ENCODE results near the gene FBXW4.

The FBXW4 gene

GRCh38 chr10:101710793-101711192 is 15.8 kb upstream of the FBXW4 start:
- Mint-ChIP-seq H3K4me3 (no peak overlapping the region), H3K27me3 (peaks cover 14% of the 10 kb centered on the region), H3K4me1 (peaks cover 10% of the 10 kb centered on the region), H3K27ac (no peak overlapping the region), H3K36me3 (no peaks in the 10 kb centered on the region), H3K9me3 (no peaks in the 10 kb centered on the region)

GRCh38 chr10:101710059-101710695 is 15.2 kb upstream of the FBXW4 start:
- Mint-ChIP-seq H3K36me3 (no peaks in the 10 kb centered on the region), H3K4me1 (peaks cover 10% of the 10 kb centered on the region), H3K27me3 (peaks cover 19% of the 10 kb centered on the region), H3K27ac (no peak overlapping the region), H3K9me3 (no peaks in the 10 kb centered on the region), H3K4me3 (no peak overlapping the region)

DNA sequence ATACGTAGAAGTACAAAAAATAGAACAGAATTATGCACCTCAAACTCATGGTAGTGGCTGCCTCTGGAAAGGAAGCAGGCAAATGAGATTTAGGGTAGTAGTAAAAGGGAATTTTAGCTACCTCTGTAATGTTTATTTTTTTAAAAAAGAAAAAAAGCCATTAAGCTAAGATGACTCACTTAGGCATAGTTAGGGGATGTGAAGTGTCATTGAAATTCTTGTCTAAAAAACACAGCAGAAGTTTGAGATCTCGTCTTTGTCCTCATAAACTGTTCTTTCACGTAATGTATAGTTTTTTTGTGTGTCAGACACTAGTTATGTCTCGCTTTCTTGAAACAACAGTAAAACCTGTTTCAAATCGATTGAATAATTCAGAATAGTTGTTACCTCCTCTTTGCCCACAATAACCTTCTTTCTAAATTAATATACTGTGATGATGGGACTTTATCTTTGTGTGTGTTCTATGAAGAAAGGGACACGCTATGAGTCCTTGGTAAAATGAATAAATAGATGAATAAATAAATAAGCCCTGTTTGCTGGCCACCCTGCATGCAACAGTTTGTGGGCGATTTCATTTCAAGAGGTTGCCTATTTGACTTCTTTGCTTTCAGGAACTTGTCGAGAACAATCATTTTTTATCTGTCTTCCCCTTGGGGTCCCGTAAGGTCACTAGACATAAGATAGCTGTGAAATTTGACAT is 14.5 kb upstream of the FBXW4 start:
- Mint-ChIP-seq H3K9me3 (no peaks in the 10 kb centered on the region), H3K4me3 (no peak overlapping the region), H3K4me1 (peaks cover 10% of the 10 kb centered on the region), H3K36me3 (no peaks in the 10 kb centered on the region), H3K27ac (peak overlapping the region; percentile 19), H3K27me3 (peaks cover 20% of the 10 kb centered on the region)

- peaks cover 10% of the 10 kb centered on the region for H3K4me1 Mint-ChIP-seq
- no peak overlapping the region for H3K27ac Mint-ChIP-seq
- no peaks in the 10 kb centered on the region for H3K9me3 Mint-ChIP-seq
- peaks cover 25% of the 10 kb centered on the region for H3K27me3 Mint-ChIP-seq
- H3K36me3 Mint-ChIP-seq, result no peaks in the 10 kb centered on the region
- no peak overlapping the region for H3K4me3 Mint-ChIP-seq
Measured at GRCh38 chr10:101708870-101709269, 13.9 kb upstream of the FBXW4 start.

GRCh38 chr10:101708073-101708472 is 13.1 kb upstream of the FBXW4 start:
- H3K27ac Mint-ChIP-seq, result no peak overlapping the region
- H3K9me3 Mint-ChIP-seq, result no peaks in the 10 kb centered on the region
- H3K36me3 Mint-ChIP-seq, result no peaks in the 10 kb centered on the region
- H3K27me3 Mint-ChIP-seq, result peaks cover 25% of the 10 kb centered on the region
- H3K4me3 Mint-ChIP-seq, result no peak overlapping the region
- peaks cover 16% of the 10 kb centered on the region for H3K4me1 Mint-ChIP-seq

DNA sequence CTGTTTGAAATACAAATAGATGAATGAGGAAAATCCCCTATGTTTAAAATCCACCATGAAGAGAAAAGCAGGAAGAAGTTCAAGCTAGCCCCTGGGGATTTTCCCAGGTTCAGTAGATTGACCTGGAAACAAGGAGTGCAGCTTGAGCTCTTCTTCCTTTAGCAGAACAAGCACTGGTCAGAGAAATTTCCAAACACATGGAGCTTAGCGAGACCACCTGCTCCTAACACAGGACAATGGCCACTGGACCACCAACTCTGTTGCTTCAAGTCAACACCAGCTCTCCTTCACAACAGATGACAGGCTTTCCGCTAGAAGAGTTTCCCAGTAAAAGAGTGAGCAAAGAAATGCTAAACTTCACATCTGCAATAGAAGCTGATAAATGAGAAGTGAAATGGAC is 9.4 kb upstream of the FBXW4 start:
- Mint-ChIP-seq H3K36me3 (peaks cover 2% of the 10 kb centered on the region), H3K9me3 (no peaks in the 10 kb centered on the region), H3K27ac (no peak overlapping the region), H3K4me1 (peaks cover 20% of the 10 kb centered on the region), H3K27me3 (peaks cover 22% of the 10 kb centered on the region), H3K4me3 (no peak overlapping the region)

- Mint-ChIP-seq H3K9me3 (no peaks in the 10 kb centered on the region), H3K36me3 (peaks cover 7% of the 10 kb centered on the region), H3K27ac (no peak overlapping the region), H3K4me3 (no peak overlapping the region), H3K4me1 (peaks cover 25% of the 10 kb centered on the region), H3K27me3 (no peaks in the 10 kb centered on the region)
Measured at GRCh38 chr10:101696632-101697031, 1.7 kb upstream of the FBXW4 start.

GRCh38 chr10:101695404-101695890 is 477 bp upstream of the FBXW4 start:
- peaks cover 36% of the 10 kb centered on the region for H3K4me1 Mint-ChIP-seq
- H3K4me3 Mint-ChIP-seq, result peak overlapping the region; percentile 85
- peaks cover 7% of the 10 kb centered on the region for H3K36me3 Mint-ChIP-seq
- no peaks in the 10 kb centered on the region for H3K27me3 Mint-ChIP-seq
- H3K27ac Mint-ChIP-seq, result peak overlapping the region; percentile 95
- H3K9me3 Mint-ChIP-seq, result no peaks in the 10 kb centered on the region

GRCh38 chr10:101693978-101694673 is 844 bp downstream of the FBXW4 start:
- peaks cover 5% of the 10 kb centered on the region for H3K36me3 Mint-ChIP-seq
- H3K4me3 Mint-ChIP-seq, result peak overlapping the region; percentile 97
- H3K9me3 Mint-ChIP-seq, result no peaks in the 10 kb centered on the region
- H3K4me1 Mint-ChIP-seq, result peaks cover 50% of the 10 kb centered on the region
- no peaks in the 10 kb centered on the region for H3K27me3 Mint-ChIP-seq
- peak overlapping the region; percentile 100 for H3K27ac Mint-ChIP-seq

DNA sequence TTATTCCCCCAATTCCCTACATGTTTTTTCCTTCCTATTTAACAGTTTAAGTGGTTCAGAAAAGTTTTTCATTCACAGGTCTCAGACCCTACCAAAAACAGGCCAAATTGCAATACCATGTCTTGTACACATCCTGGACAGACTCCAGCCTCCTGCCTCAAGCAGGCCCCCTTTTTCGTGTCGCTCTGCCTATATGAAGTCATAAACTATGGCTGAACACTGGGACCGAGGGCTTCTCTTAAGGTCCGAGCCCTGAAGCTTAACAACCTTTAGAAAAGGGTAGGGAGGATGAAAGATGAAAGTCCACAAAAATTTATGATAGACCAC is 1.4 kb downstream of the FBXW4 start:
- H3K4me3 Mint-ChIP-seq, result peak overlapping the region; percentile 97
- H3K27me3 Mint-ChIP-seq, result no peaks in the 10 kb centered on the region
- H3K36me3 Mint-ChIP-seq, result peaks cover 5% of the 10 kb centered on the region
- H3K27ac Mint-ChIP-seq, result peak overlapping the region; percentile 100
- H3K9me3 Mint-ChIP-seq, result no peaks in the 10 kb centered on the region
- H3K4me1 Mint-ChIP-seq, result peaks cover 55% of the 10 kb centered on the region

- Mint-ChIP-seq H3K27me3 (no peaks in the 10 kb centered on the region), H3K27ac (no peak overlapping the region), H3K4me3 (no peak overlapping the region), H3K4me1 (peaks cover 73% of the 10 kb centered on the region), H3K9me3 (no peaks in the 10 kb centered on the region), H3K36me3 (peaks cover 3% of the 10 kb centered on the region)
Measured at GRCh38 chr10:101691081-101691480, 3.9 kb downstream of the FBXW4 start.

DNA sequence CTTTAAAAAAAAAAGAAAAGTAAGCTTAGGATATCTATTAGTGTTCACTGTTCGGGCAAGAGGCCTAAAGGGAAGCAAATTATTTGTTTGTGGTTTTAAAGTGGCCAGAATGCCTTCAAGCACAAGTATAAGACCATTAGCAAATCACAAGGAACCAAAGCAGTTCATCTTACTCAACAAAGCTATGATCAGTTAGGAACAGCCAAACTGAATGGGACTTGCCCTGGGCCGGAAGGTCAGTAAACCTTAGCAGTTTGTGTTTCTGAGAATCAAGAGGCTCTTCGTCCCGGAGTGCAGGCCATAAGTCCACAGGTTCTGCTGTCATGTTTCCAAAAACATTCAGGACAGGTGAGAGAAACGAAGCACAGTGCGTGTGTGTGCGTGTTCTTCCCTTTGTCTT is 4.5 kb downstream of the FBXW4 start:
- Mint-ChIP-seq H3K4me3 (no peak overlapping the region), H3K4me1 (peaks cover 76% of the 10 kb centered on the region), H3K36me3 (peaks cover 3% of the 10 kb centered on the region), H3K27me3 (no peaks in the 10 kb centered on the region), H3K9me3 (no peaks in the 10 kb centered on the region), H3K27ac (no peak overlapping the region)

- Mint-ChIP-seq H3K4me3 (no peak overlapping the region), H3K27ac (no peak overlapping the region), H3K9me3 (no peaks in the 10 kb centered on the region), H3K36me3 (no peaks in the 10 kb centered on the region), H3K27me3 (no peaks in the 10 kb centered on the region), H3K4me1 (peaks cover 91% of the 10 kb centered on the region)
Measured at GRCh38 chr10:101687071-101687658, 7.8 kb downstream of the FBXW4 start.

GRCh38 chr10:101686133-101686925 is 8.6 kb downstream of the FBXW4 start:
- Mint-ChIP-seq H3K9me3 (no peaks in the 10 kb centered on the region), H3K4me3 (no peak overlapping the region), H3K4me1 (peaks cover 83% of the 10 kb centered on the region), H3K27me3 (no peaks in the 10 kb centered on the region), H3K36me3 (no peaks in the 10 kb centered on the region), H3K27ac (no peak overlapping the region)

DNA sequence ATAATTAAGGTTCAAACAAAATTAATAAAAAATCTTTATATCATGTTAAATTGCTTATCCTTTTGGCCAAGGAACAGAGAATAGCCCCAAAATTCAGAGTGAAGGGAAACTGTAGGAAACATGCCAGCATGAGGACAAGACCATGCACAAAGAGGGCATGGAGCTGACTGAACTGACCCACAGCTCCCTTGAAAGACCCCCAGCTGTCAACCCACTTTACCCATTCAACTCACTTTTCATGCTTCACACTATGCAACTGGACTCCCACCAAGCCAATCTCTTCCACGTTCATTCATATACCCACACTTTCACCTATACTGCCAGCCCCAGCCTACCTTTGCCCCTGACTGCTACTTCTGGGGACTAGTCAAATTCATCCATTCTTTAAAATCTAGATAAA is 10.2 kb downstream of the FBXW4 start:
- Mint-ChIP-seq H3K9me3 (no peaks in the 10 kb centered on the region), H3K27me3 (no peaks in the 10 kb centered on the region), H3K4me1 (peaks cover 72% of the 10 kb centered on the region), H3K4me3 (no peak overlapping the region), H3K36me3 (no peaks in the 10 kb centered on the region), H3K27ac (no peak overlapping the region)
